DMS 273 (cell line): ENCODE measurements around the gene ISCA1.

Experiments used
- DNase-seq: peaks from one replicate; lab custom pipeline; 2025; ENCODE audit not compliant: unreplicated experiment; lab: John Stamatoyannopoulos, UW

The ISCA1 gene

DNA sequence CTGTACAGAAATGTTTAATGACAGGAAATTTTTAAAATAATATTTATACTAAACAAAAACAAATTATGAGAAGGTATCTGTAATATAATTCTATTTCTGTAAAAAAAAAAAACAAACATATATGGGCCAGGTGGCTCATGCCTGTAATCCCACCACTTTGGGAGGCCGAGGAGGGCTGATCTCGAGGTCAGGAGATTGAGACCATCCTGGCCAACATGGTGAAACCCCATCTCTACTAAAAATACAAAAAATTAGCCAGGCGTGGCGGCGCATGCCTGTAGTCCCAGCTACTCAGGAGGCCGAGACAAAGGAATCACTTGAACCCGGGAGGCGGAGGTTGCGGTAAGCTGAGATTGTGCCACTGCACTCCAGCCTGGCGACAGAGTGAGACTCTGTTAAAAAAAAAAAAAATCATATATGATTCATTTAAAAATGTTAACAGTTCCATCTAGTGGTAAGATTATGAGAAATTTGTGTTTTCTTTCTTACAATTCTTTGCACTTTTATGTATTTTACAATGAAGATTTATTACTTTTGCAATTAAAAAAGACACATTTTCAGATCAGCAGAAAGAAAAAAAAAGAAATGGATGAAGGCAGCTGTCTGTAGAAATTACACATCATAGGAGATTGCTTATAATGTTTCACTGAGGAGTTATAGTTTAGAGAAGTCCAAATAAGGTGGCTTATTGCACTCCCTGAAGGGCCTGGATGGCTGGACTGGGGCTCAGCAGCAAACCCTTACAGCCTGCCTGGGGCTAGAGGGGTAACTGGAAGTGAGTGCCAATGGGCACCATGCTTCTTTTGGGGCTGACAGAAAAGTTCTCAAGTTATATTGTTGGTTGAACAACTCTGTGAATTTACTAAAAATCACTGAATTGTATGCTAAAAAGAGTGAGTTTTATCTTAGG is 43.2 kb downstream of the ISCA1 start:
- DNase-seq, result no peak

DNA sequence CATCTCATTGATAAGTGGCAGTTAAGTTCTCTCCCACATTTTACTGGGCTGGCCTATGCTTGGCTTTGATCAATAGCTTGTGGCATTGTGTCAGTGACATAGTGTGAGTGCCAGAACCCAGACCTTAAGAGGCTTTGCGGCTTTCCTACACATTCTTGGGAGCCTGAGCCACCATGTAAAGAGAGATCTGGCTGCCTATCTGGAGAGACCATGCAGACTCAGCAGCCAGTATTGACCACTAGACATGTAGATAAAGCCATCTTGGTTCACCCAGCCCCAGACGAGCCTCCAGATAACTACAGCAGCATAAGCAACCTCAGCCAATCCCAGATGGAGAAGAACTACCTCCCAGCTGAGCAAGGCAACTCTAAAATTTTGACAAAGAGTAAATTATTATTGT is 51.5 kb downstream of the ISCA1 start:
- DNase-seq, result no peak

DNA sequence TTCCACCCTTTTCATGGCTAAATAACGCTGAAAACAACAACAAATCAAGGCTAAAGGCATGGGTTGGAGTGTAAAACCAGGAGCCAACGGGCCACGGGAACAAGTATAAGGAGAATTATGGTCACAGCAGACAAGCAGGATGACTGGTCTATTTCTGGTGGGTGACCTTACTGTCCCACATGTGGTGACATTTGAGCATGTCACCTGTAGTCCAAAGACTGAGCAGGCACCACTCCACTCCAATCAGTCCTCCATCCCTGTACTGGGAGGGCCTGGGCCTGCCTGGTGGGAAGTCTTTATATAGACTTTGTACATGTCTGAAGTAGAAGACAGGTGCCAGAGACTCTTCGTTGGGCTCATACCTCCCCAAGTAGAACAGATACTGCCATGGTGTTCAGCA is 59.7 kb downstream of the ISCA1 start:
- DNase-seq, result no peak

DNA sequence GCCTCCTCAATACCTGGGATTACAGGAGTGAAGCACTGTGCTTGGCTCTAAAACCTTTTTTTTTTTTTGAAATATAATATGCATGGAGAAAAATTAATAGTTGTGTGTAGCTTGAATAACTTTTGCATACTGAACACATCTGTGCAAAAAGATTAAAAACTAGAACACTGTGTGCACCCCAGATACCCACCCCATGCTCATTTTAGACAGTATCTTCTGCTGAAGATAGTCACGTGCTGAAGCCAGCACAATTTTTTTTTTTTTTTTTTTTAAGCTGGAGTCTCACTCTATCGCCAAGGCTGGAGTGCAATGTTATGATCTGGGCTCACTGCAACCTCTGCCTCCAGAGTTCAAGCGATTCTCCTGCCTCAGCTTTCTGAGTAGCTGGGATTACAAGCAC is 62.7 kb downstream of the ISCA1 start:
- no peak for DNase-seq

DNA sequence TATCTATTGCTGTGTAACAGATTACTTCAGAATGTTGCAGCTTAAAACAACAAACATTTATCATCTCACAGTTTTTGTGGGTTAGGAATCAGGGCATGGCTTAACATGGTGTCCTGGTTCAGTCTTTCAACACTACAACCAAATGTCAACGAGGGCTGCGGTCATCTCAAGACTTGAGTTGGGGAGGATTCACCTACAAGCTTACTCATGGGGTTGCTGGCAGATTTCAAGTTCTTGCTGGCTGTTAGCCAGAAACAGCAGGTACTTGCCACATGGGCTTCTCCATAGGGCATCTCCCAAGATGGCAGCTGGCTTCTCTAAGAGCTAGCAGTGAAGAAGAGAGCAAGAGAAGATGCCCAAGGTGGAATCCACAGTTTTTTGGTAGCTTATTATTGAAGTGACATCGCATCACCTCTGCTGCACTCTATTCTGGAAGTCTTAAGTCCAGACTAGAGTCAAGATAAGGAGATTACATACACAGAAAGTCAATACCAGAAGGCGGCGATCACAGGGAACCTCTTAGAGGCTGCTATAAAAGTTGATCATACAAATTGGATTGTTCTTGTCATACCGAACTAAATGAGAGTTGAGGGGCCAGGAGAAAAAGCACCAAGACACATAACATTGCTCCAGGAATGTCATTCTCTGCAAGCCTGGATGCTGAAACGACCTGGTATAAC is 65.1 kb downstream of the ISCA1 start:
- DNase-seq, result peak; percentile 14
